ENCODE measurements around the gene OR10G2. TPM values are rescaled to one million over a fixed set of nuclear protein-coding genes. Genes with fewer than 3 reads are reported as not detected.
"Not testable (repeated sequence)": the region's sequence is repeated elsewhere in the genome, so short reads cannot be mapped to it uniquely, and the experiment has no call there.

Gene OR10G2
- total RNA-seq, result not detected

GRCh38 chr14:21634840-21635239 lies at the start of gene OR10G2:
TSS of gene OR10G2 (minus strand) at chr14:21634940. CDS start at chr14:21634842, 98 bp downstream.
- no peak for DNase-seq (ENCODE audit: low spot score)

GRCh38 chr14:21680072-21680471 lies 45.3 kb upstream of the OR10G2 start:
- no peak for DNase-seq (ENCODE audit: low spot score)

GRCh38 chr14:21675566-21675965 lies 40.8 kb upstream of the OR10G2 start:
- no peak for DNase-seq (ENCODE audit: low spot score)

- no peak for DNase-seq (ENCODE audit: low spot score)
These were observed 39.0 kb upstream of the OR10G2 start, which contains the start of gene OR4E1 for GRCh38 chr14:21673718-21674117. TSS of gene OR4E1 (minus strand) at chr14:21673818. CDS start at chr14:21670935, 2,883 bp downstream.

- DNase-seq (ENCODE audit: low spot score), result no peak
These were observed 37.4 kb upstream of the OR10G2 start for GRCh38 chr14:21672116-21672515.

- no peak for DNase-seq (ENCODE audit: low spot score)
These were observed 36.6 kb upstream of the OR10G2 start for GRCh38 chr14:21671371-21671770.

GRCh38 chr14:21669284-21669683 lies 34.5 kb upstream of the OR10G2 start:
- DNase-seq (ENCODE audit: low spot score), result no peak

- no peak for DNase-seq (ENCODE audit: low spot score)
These were observed 33.6 kb upstream of the OR10G2 start for GRCh38 chr14:21668377-21668776.

GRCh38 chr14:21656980-21657379 lies 22.2 kb upstream of the OR10G2 start:
- no peak for DNase-seq (ENCODE audit: low spot score)

- DNase-seq (ENCODE audit: low spot score), result no peak
These were observed 19.5 kb upstream of the OR10G2 start for GRCh38 chr14:21654215-21654614.

- no peak for DNase-seq (ENCODE audit: low spot score)
These were observed 18.7 kb upstream of the OR10G2 start, which contains the start of gene OR4E2 for GRCh38 chr14:21653331-21653885. TSS of gene OR4E2 (plus strand) at chr14:21653835. CDS start at chr14:21665083, 11,248 bp downstream.

GRCh38 chr14:21652209-21652808 lies 17.6 kb upstream of the OR10G2 start:
- DNase-seq (ENCODE audit: low spot score), result no peak

GRCh38 chr14:21647380-21647779 lies 12.6 kb upstream of the OR10G2 start:
- no peak for DNase-seq (ENCODE audit: low spot score)

- DNase-seq (ENCODE audit: low spot score), result no peak
These were observed 8.7 kb upstream of the OR10G2 start for GRCh38 chr14:21643407-21643806.

GRCh38 chr14:21642683-21643082 lies 7.9 kb upstream of the OR10G2 start:
- no peak for DNase-seq (ENCODE audit: low spot score)

- no peak for DNase-seq (ENCODE audit: low spot score)
These were observed 3.7 kb downstream of the OR10G2 start for GRCh38 chr14:21631084-21631483.

- not testable (repeated sequence) for DNase-seq (ENCODE audit: low spot score)
These were observed 4.2 kb downstream of the OR10G2 start for GRCh38 chr14:21630503-21630902.

- DNase-seq (ENCODE audit: low spot score), result no peak
These were observed 8.1 kb downstream of the OR10G2 start for GRCh38 chr14:21626491-21627230.

- DNase-seq (ENCODE audit: low spot score), result no peak
These were observed 17.1 kb downstream of the OR10G2 start for GRCh38 chr14:21617614-21618013.

GRCh38 chr14:21614240-21614639 lies 20.5 kb downstream of the OR10G2 start:
- DNase-seq (ENCODE audit: low spot score), result no peak

GRCh38 chr14:21612324-21612723 lies 22.4 kb downstream of the OR10G2 start:
- no peak for DNase-seq (ENCODE audit: low spot score)

GRCh38 chr14:21602181-21602580 lies 32.6 kb downstream of the OR10G2 start:
- DNase-seq (ENCODE audit: low spot score), result not testable (repeated sequence)

- DNase-seq (ENCODE audit: low spot score), result no peak
These were observed 45.4 kb downstream of the OR10G2 start for GRCh38 chr14:21589317-21589716.
